HG03442 (cell line): ENCODE results near the gene CFAP20.
A peak's percentile ranks its signal among the peaks of the same experiment; 100 is the strongest.

Source experiments
- ATAC-seq: cut with Tn5 transposase; IDR thresholded peaks from one replicate; pipeline ENCODE4 v1.9.1; 2021; ENCODE audit warnings: mild to moderate bottlenecking, moderate library complexity; ENCODE audit not compliant: unreplicated experiment

The CFAP20 gene

DNA sequence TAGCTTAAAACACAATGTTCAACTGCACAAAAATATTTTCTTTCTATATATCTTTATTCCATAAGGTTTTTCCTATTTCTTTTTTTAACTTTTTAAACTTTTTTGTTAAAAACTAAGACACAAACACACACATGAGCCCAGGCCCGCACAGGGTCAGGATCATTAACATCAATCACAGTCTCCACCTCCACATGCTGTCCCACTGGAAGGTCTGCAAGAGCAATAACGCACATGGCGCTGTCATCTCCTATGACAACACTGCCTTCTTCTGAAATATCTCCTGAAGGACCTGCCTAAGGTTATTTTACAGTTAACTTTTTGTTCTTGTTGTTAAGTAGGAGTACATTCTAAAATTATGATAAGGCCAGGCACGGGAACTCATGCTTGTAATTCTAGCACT is 4.1 kb downstream of the CFAP20 start:
- no peak for ATAC-seq

DNA sequence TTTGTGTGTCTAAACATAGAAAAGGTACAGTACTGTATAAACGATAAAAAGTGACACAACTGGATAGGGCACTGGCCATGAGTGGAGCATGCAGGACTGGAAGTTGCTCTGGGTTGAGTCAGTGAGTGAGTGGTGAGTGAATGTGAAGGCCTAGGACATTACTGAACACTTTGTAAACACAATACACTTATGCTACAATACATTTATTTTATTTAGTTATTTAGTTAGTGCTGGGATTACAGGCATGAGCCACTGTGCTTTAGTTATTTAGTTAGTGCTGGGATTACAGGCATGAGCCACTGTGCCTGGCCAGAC is 4.6 kb downstream of the CFAP20 start:
- ATAC-seq: no peak

DNA sequence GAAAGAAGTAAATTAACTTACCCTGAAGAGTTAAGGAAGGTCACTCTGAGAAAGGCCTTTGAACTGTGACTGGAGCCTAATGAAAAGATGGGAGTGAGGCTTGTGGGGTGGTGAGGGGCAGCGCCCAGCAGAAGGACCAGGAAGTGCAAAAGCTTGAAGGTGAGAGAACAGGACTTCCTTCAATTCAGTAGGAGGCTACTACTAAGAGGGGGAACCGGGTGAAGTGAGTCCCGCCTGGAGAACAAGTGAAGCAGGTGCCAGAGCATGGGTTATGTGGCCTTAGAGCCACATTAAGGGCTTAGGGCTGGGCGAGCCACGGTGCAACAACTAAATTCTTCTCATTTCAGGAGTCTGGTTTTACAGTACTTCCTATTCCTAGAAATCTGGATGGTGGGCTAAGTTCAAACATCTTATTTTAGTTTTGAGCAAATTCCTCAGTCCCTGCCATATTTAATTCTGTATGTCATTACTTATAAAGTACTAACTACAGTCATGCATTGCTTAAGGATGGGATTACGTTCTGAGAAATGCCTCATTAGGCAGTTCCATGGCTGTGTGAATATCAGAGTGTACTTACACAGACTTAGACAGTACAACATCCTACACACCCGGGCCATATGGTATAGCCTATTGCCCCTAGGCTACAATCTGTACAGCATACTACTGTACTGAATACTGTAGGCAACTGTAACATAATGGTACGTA is 5.1 kb downstream of the CFAP20 start:
- no peak for ATAC-seq

DNA sequence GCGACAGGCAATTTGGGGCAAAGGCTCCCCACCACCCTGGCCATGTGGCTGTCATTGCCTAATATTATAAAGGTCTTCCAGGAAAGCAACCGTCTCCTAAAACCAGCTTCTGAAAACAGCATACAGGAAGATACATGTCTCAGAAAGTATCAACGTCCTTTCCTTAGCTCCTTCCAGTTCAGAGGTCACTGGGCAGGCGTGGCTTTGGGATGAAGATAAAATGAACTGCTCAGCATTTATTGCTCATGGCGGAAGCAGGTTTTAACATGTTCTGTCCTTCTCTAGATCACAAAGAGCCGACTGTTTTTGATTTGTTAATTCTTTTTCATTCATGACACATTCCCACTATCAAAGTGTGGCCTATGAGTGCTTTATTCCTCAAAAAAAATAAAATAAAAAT is 8.0 kb downstream of the CFAP20 start:
- no peak for ATAC-seq

DNA sequence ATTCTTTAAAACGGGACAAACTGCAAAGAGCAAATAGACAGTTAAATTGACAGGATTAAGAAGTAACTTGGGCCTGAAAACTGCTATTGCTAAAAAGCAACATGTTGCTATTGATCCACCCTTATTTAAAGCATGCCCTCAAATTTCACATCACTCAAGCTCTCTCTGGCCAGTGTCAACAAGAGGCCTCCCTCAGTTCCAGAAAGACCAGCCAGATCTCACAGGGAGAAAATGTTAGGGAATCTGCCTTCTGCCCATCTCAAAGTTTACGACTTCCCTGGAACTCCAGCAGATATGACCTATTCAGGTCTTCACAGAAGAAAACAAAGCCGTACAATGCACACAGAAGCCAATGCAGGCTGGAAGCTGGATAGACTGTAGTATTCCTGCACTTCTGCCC is 8.9 kb downstream of the CFAP20 start:
- no peak for ATAC-seq

DNA sequence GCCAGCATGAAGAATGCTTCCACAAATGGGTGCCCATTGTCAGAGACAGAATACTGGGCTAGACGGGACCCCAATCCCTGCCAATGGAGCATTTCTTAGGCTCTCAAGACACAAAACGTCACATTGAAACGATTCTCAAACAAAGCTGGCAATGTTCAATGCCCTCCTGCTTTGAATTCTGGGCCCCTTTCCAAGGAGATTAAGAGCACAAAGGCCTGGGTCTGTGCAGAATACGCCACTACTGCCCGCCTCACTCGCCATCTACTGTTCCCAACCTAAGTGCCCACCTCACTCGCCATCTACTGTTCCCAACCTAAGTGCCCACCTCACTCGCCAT is 9.7 kb downstream of the CFAP20 start:
- ATAC-seq: no peak

DNA sequence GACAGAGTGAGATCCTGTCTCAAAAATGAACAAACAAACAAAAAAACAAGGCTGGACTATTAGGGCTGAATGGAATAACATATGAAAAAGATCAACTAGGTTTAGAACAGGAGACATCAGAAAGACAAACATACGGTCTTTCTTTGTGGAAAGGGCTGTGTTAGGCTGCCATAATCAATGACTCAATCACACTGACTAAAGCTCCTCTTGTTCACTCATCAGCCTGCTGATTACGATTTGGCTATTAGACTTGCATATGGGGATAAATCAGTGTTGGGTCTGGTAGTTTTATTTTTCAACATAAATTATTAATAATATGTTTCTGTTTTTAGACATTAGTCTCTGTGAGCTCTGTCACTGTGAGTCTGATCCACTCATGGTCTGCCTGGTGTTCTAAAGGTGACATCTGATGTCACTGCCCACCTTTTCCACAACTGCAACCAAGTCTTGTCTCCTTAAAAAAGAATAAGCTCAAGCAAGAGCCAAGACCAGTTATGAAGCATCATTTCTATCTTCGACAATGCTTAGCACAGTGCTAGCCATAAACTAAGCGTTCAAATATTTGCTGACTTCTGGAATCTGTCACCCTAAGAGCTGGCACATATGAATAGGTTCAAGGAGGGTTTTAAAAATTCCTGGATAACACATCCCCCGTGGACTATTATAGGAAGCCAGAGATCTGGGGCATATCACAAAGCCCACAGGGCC is 10.2 kb downstream of the CFAP20 start:
- no peak for ATAC-seq

DNA sequence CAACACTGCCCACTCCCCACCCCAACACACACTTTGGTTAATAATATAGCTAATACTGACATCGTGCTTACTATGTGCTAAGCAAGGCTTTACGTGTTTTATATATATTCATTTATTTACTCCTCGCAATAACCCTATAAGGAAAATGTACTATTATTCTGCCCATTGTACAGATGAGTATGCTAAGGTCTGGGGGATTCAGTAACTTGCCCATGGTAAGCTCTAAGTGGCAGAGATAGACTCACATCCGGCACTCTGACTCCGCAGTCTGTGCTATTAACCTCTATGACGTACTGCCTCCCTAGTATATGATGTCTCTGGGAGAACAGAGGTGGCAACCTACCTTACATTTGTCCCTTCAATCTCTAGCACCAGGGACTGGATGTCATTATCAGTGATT is 12.7 kb downstream of the CFAP20 start:
- ATAC-seq: no peak

DNA sequence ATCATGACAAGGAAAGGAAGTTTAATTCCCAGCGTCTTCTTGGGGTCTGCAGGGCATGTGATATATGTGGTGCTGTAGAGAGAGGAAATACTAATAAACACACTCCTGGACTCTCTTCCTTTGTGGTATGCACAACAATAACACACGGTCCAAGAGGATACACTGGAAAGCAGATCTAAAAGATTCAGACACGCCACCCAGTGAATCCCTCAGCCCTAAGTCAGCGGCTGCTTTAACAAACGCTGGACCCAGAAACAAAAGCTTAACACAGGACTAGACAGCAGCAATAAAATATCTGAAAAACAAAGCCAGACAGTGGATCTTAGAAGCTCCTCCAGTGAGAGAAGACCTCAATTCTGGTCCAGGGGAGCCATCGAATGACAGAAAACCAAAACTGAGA is 13.1 kb downstream of the CFAP20 start:
- ATAC-seq: no peak

DNA sequence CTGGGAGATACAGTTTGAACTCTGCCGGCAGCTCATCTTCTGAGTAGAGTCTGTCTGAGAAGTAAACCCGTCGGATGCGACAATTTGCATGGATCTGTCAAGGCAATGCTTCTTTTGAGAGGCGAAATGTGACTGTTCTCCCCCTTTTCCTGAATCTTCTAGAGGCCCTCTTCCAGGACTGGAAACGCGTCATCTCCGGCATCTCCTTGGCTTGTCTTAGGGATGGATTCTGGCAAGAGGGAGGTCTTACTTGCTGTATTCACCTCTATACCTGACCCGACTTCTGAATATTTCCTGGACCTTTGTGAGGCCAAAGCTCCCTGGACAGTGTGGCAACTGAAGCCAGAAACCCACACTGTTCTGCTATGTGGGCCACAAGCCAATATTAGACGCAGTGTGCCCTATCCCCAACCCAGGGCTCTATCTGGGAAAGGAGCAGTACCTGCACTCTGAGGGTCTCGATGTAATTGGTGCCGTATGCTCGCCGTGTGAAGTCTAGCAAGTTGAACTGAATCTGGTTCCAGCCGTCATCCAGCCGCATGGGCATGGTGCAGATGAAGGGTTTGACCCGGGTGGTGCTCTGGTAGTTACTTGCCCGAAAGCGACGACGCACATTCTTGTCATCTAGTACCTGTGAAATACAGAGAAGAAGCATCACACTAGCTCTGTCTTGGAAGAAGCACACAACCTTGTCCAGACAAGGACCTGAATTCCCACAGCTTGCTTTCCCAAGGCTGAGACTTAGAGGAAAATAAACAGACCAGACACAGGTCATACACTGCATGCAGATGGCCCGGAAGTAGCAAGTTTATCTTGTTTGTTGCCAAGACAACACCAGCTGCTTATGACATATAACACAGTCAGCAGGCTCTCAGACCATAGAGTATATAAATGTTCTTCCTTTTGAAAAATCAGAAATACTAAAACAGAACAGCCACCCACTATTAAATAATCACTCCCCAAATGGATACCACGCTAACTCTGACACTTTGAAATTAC is 14.1 kb downstream of the CFAP20 start:
- ATAC-seq: no peak

DNA sequence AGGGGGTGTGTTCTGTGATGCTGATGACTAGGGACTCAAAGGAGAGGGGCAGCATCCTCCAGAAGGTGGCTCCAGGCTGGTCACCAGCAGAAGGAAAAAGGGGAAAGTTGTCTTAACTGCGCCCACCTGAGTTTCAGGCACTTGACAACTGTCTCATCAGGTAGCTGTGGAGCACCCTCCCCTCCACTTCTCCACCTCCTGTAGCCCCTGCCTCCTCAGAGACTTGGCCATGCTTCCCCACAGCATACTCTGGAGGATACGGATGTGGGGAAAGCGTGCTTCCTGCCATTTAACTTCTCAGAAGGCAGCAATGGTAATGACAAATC is 17.9 kb downstream of the CFAP20 start:
- no peak for ATAC-seq

DNA sequence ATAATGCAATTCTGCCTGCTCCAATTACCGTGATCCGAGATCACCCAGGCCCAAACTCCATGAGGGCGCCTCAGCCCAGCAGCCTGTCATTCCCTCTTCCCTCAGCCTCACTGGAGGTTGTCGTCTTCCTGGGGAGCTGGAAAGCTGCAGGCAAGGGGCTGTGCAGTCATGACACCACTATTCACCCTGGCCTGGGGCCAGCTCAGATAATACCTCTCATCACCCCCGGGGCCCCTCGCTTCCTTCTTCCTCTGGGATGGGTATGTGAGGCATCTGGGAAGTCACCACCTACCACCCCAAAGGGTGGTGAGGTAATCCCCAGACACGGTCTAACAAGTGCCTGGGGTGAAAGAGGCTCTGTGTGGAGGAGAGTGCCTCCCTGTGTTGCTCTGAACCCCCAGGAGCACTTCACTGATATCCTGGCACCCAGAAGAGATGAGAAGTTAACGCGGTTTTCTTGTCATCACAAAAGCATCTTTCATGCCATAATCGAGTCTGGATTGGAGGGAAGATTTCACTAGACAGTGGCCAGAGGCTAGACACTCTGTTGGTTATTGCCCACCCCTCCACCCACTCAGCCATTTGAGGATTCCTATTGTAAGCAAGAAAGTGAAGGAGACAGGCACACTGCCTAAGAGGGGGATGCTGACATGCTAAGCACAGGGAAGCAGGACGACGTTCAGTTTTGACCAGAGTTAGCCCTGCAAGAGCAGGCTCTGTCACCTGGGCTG is 18.4 kb downstream of the CFAP20 start:
- ATAC-seq: no peak

DNA sequence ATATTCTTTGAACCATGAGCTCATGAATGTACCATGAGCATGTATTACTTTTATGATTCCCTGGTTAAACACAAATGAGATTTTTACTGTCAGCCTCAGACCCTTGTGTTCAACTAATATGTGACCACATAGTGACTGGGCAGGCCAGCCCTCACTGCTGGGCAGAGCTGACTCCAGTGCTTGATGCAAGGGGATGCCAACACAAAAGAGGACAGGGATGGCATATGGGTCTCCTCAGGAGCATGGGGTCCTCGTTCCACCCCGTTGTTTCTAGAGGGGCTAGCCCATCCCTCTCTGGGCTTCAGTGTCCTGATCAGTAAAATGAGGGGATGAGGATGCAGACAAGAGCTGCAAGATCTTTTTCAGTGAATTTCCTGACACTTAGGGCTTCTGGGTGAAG is 19.3 kb downstream of the CFAP20 start:
- ATAC-seq: no peak

DNA sequence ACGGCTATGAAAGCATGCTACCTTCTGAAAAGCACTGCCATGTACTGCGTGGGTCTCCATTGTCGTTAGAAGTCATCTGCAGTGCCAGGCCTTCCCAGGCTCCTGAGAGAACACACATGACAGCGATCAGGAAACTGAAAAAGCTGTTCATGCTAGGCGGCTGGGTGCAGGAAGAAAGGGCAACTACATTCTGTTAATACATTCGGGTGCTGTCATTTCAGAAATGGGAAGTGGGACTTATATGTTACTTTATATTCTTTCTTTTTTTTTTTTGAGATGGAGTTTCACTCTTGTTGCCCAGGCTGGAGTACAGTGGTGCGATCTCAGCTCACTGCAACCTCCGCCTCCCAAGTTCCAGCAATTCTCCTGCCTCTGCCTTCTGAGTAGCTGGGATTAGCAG is 19.9 kb downstream of the CFAP20 start:
- no peak for ATAC-seq

DNA sequence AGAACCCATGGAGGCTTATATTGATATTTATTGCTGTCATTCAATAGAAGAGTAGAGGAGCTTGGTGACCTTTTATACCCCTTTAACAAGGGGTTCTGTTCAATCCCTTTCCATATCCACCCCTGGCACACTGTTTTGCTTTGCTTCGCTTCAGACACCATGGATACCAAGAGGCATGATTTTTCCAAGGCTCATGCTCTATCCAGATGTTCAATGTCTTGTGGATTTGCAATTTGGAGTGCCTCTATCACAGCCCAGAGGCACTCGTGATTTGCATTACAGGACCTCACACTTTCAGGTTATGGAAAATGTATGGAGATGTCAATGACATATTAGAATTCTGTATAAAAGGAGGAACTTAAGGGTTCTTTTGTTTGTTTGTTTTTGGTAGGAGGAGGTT is 21.5 kb downstream of the CFAP20 start:
- ATAC-seq: no peak

DNA sequence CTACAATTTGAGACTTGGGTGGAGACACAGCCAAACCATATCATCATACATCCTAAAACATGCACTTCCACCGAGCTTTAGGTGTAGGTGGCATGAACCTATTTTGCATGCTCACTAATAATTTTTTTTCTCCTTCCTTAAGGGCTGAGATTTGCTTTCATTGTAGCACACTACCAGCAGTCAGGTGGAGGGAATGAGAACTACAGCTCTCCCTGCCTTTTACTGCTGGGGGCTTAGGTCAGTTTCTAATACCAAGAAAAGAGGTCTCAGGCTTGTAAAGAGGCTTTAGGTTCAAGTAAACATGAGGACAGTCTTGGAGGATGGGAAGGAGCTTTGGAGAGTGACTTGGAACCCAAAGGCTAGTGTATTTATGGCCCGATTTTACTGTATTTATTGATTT is 22.0 kb downstream of the CFAP20 start:
- no peak for ATAC-seq

DNA sequence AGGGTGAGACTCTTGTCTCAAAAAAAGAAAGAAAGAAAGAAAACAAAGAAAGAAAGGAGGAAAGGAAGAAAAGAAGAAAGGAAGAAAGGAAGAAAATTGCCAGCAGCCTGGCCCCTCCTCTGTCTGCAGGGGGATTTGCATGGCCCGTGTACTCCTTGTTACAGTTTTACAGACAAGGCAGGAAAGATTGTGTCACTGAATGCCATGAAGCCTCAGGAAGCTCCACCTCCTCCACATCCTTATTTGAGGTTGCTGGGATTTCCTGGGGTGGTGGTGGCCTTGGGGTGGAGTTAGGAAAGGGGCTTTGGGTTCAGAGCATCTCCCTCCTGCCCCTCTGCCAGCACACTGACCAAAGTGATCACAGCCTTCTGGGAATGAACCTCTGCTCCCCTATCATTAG is 23.6 kb downstream of the CFAP20 start:
- no peak for ATAC-seq

DNA sequence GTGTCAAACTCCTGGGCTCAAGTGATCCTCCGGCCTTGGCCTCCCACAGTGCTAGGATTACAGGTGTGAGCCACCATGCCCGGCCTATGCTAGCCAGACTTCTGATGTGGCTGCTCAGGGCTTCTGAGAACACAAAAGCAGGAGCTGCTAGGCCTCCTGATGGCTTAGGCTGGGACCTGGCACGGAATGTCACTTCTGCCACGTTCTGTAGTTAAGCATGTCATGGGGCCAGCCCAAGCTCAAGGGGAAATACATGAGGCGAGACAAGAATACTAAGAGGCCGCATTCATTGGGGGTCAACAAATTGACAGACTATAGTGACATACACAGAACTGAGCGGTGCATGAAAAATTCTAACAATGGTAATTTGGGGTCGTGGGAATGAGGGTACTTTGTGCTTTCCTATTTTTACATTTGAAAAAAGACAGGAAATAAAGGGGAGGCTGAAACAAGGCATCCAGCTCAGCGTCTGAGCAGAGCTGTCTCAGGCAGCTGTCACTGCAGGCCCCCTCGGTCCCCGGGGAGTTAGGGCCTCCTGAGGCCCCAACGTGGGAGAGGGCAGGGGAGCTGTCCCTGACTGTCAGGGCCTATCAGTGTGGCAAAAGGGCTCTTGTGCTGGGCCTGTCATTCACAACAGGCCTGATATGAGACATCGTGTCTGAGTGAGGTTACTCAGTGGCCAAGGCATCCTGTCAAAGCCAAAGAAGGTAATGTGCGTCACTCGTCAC is 26.4 kb downstream of the CFAP20 start:
- peak; percentile 59 for ATAC-seq

DNA sequence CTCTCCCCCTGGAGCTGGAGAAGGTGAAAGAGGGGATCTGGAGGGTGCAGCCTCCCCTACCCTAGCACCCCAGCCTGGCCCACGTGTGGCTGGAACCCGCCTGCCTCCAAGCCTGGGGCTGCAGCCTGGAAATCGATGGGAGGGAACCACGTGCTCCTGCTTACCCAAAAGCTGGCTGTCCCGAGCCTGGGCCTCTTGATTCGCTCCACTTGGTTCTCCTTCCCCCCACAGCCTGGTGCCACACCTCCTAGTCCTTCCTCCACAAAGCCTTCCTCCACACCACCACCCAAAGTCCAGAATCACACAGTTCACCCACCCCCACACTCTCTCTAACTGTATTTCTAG is 29.3 kb downstream of the CFAP20 start:
- no peak for ATAC-seq

DNA sequence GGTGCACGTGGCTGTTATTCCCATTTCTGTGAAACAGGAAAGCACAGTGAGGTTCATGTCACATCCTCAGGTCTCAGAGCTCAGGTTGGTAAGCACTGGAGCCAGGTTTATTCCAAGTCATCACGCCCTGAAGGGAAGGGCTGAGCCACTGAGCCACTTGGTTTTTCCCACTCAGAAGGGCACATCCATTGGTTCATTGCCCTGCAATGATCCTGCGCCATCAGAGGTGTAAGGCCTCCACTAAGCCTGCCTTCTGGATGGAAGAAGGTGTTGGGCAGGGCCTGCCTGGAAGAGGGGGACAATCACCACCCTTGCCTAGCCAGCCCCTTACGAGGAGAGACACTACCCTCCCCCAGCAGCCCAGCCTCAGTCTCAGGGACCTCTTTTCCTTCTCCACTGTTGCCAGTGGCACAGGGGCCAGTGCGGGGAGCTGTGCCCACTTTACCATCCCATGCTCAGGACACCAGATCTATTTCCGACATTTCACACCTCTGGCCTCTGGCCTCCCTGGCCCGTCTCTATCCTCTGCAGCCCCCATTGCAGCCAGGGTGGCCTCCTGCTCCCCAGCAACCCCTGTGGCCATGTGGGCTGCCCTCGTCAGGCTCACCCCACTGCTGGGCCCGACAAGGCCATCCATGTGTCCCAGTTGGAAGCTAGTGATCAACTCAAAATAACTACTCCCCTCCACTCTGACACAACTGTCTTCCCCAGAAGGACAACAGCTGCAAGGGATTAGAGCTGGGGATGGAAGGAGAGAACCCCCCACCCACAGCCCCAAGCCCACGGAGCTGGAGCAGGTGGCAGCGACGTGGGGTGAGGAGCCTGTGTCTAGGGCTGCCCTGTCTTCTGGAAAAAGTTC is 29.9 kb downstream of the CFAP20 start:
- ATAC-seq: no peak
